ENCODE measurements around the gene PLPP7.
"Not testable (repeated sequence)": the region's sequence is repeated elsewhere in the genome, so short reads cannot be mapped to it uniquely, and the experiment has no call there.

The PLPP7 gene

DNA sequence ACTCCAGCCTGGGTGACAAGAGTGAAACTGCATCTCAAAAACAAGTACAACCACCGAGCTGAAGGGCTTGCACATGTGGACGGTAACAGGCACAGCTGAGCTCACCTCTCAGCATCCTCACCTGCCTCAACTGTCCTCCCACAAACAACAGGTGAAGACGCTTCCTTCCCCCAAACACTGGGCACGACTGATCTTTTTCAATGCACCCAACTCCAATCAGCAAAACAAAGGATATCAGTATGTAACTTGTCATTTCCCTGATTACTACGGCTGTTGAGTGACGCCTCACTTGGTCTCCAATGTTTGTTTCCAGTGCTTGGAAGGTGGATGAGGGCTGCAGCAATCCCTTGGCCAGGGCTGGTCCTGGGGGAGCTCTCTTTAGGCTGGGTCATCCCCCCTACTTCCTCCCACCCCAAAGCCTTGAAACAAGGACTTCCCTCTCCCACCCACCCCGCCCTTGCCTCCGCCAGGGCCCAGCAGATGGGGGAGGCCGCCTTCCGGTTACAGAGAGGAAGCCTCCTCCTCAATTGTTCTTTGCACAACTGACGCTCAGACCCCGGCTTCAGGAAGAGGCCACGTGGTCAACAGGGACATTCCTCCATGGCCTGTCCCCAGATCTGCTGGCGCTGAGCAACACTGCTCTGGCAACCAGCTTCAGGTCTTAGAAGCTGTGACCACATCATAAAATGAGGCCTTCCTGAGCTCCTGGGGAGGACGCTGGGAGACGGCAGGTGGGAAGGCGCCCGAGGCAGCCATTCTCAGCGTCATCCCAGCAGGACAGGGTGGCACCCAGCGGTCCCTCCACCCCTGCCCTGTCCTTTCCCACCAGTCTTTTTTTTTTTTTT lies 19.1 kb upstream of the PLPP7 start:
- no peak for DNase-seq

DNA sequence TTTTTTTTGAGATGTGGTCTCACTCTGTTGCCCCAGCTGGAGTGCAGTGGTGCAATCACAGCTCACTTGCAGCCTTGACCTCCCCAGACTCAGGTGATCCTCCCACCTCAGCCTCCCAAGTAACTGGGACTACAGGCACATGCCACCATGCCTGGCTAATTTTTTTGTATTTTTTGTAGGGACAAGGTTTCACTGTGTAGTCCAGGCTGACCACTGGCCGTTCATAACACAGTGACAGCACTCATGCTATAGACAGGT lies 18.6 kb upstream of the PLPP7 start:
- not testable (repeated sequence) for DNase-seq

DNA sequence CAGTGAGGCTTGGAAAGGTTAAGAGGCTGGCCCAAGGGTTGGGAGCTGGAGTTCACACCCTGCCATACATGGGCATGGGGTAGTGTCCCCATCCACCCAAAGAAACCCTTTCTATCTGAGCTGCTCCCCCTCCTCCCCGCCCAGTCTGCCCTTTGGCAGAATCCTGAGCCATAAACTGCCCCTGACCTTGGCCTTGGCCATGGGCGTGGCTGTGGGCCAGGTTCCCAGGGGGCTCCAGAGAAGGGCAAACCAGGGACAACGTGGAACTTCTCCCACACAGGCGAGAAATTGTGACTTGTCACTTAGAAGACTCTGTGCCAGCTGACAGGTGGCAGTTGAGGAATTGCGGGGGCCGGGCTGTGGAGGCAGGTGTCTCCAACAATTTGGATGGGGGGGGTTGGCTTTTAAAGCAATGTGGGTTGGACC lies 18.0 kb upstream of the PLPP7 start:
- no peak for DNase-seq

DNA sequence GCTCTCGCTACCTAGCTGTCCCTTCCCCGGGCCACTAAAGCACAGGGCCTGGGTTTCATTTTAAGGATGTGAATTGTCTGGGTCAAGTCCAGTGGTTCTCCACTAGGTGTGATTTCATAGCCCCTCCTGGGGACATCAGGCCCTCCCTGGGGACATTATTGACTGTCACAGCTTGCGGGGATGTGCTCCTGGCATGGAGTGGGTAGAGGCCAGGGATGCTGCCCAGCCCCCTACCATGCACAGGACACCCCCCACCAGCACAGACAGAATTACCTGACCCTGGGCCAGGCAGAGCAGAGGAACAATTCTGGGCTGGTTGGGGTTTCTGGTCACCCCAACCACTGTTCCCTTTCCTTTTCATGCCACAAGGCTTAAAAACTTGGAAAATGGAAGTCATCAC lies 17.3 kb upstream of the PLPP7 start:
- no peak for DNase-seq

DNA sequence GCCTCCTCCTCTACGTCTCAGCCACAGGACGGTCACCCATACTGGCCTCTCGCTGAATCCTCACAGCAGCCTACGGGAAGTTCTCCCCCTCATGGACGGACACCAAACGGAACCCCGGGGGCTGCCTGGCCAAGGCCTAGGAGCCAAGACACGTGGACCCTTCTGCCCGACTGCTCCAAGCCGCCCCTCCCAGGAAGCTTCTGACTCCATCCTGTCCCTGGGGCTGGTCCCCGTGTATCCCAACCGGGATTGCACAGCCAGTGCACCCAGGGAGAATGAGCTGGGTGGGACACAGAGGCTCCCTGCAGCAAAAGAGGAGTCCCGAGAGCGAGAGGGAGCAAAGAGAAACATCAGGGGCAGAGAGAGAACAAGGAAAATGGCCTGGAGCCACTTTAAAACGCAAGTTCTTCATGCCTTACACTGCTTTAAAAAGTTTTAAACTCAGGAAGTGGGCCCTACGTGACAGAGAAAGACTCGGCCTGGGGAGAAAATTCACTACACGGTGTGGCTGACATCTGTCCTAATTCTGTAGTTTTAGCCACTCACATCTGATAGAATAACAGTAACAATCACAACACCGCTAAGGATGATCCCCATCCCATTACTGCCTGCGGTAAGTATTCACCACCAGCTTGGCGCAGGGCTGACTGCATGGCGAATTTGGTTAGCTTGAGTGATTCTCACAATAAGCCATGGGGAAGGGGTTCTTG lies 16.2 kb upstream of the PLPP7 start:
- no peak for DNase-seq

DNA sequence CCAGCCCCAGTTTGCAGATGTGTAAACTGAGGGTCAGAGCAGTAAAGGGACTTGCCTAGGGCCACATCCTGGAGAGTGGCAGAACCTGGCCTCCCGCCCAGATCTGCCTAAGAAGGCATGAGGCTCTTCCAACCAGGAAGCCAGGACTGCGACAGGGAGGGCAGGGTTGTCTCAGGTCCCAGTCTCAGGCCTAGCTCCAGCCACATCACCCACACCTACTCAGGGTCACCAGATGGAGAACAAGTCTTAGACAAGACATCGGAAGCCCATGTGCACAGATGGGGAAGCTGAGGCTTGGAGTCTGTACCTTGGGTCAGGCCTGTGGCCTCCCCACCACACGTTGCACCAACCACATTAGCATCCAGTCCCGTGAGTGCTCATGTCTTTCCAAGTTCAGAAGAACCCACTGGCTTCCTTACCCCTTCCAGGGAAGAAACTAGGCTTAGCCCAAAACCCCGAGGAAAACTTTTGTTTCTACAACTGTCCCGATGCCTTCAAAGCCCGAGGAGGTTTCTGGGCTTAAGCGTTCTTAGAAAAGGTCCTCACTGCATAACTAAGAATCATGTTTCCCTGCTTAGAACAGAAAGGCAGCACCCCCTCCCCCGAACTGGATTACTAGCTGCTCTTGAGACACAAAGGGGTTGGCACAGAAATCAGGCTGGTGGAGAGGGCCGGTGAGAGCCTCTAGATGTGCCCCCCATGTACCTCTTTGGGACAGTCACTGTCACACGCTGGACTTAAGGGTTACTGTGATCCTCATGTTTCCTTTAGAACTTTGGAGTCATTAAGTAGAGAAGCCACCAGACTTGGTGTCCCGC lies 15.5 kb upstream of the PLPP7 start:
- DNase-seq, result no peak

DNA sequence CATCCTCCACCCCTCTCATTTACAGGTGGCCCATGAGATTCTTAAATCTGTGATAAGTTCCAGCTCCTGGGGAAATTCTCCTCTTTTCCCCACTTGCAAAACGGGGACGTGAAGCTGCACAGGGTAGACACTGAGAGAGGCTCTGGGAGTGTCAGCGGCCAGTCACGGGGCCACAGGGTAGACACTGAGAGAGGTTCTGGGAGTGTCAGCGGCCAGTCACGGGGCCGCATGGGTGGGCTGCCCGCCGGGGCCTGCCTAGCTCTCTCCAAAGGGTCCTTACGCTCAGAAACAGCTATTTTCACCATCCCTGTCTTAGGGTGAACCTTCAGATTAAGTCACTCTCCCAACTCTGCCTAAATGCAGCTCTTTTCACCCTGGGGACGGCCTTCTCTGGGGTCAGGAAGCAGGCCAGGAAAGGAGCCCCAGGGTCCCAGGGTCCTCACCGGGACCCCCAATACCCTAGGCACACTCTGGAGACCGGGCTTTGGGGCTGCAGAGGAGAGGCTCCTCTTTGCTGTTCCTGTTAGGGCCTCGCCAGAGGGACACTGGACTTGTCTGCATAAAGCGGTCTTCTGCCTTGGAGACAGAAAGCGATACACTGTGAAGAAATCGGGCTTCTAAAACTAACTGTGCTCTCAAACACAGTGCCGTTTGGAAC lies 14.7 kb upstream of the PLPP7 start:
- DNase-seq, result no peak

DNA sequence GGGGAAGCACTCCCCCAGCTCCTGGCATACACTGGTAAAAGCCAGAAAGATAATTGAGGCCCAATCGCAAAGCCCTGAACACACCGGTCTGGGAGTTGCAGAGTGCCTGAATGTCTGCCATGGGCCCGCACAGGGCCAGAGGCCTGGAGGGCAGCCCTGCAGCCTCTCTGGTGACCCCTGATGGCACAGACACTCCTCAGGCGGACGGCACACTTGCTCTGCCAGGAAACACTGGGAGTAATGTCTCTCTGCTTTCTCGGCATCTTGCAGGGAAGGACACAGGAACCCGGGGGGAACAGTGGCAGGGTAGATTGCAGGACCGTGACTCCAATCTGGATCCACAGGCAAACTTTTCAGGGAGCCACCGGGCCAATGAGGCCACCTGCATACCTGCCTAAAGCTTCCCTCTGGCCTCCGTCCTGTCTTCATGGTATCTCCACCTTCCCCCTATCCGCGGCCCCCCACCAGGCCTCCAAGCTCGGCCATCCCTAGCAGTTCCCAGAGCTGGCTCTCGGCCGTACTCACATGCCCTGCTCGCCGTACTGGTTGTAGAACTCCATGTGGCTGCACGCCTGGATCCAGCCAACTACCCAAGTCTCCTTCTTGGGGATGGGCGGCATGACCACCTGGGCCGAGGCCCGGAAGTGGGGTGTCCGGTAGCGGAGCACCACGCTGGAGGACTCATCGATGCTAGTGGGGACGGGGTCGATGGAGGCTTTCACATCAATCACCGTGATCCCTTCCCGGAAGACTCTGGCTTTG lies 14.0 kb upstream of the PLPP7 start:
- DNase-seq, result no peak

DNA sequence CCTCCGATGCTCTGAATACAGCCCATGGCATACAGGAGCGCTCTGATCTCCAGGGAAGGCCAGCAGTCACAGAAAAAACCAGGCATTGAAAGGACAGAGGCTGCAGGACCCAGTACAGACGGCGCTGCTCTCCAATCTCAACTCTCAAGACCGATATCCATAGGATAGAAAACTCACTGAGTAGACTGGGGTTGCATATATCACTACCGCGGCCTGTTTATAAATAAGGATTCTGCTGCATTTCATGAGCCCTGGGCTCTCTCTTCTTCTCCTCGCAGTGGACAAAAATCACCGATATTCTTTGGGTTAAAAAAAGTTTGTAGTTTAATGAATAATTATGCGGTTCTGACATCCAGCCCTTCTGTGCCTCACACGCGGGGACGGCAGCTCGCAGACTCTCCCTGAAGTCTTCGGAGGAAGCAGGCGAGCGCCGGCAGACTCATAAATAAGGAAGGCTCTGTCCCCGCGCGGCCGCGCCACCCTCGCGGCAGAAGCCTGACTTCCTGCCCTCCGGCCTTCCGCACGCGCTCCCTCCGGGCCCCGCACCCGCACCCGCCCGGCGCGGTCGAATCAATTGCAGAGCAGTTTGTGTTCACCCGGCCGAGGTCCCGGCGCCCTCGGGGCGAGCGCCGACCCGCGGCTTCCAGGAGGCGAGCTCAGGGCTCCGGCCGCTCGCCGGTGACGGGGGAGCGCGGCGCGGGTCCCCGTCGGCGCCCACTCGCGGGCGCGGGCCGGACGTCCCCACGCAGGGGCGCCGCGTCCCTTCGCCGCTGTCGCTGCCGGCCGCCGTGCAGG lies 13.2 kb upstream of the PLPP7 start, which contains the start of gene FAM78A:
Gene FAM78A, minus strand, starts transcription at position 417 of the 795 bp plus-strand sequence. Its CDS starts 331 bp downstream, at position 86.
- no peak for DNase-seq

DNA sequence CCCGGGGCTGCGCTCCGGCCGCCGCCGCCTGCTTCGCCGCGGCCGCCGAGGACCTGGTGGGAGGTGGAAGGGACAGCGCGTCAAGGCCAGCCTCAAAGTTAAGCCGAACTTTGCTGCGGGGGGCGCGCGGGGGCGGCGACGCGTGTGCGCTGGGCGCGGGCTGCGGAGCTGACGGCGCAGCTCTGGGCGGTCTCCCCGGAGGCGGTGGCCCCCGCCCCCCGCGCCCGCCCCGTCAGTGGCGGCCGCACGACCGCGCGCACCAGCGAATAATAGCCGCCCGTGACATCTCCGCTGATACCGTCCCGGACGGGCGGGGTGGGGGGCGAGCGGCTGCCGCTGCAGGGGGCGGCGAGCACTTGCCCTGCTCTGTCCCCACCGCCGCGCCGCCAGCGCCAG lies 12.6 kb upstream of the PLPP7 start:
- no peak for DNase-seq

DNA sequence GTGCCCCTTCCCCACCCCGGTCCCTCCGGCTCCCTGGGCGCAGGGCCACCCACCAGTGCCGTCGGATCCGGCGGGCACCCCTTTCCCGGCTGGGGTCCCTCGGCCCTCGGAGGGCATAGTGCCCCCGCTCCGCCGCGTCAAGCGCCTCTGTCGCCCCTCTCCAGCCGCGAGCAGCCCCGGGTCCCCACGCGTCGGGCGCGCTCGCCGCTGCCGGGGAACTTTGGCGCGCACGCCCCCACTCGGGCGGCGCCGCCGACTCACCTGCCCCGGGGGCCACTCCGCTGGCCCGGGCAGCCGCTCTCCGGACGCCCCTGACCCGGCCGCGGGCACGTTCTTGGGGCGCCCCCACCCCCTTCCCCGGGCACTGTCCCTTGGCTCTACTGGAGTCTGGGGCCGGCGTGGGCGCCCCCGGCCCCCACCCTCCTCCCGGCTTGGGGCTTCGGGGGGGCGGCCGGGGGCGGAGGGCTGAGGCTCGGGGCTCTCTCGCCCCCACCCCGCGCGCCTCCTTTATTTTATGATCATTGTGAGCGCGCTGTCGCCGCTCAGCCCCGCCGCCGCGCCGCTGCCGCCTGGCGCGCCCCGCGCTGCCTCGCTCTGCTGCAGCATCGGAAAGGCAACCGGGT lies 12.1 kb upstream of the PLPP7 start:
- DNase-seq, result no peak

DNA sequence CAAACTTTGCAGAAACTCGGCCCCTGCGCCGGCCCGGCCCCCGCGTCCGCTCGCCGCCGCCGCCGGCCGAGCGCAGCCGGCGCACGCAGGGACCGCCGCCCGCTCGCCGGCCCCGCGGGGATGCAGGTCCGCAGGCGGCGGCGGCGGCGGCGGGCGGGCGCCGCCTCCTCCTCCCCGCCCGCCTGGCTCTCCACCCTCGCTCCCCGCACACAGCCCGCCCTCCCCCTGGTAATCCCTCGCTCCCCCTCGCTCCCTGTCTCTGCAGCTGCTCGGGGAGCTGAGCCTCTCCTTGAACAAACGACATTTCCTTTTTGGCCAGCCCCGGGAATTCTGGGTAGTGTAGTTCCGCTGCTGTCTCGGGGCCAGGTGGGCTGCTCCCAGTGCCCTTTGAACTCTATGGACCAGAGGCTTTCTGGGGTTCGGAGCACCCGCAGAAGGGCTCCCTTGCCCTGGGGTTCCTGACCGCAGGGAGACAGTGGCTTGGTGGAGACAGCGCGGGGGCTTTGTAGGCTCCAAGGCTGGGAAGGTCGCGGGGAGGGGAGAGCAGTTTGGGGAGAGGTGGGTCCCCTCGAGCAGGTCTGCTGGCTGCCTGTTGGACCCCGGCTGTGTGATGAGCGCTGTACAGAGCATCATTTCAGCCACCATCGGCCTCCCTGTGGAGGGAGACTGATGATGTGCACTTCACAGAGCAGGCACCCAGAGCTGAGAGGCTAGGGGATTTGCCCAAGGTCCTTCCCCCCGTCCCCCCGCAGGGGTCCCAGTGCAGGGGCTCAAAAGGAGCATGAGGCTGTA lies 11.4 kb upstream of the PLPP7 start:
- peak; percentile 72 for DNase-seq

DNA sequence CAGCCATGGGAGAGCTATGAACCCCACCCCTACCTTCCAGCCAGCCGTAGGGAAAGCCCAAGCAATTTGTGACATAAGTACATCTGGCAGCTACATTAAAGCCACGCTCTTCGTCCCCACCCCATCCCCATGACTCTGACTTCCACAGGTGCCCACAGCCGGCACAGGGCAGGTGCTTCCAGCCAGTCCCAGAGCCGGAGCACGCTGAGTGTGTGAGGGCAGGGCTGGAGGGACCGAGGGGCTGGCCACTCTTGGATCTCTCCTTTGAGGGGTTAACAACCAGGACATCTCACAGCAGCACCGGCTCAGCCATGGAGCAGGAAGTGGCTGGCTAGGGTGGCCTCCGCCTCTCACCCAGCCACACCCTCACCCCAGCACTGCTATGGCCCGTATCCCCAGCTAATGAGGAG lies 10.8 kb upstream of the PLPP7 start:
- DNase-seq, result no peak

DNA sequence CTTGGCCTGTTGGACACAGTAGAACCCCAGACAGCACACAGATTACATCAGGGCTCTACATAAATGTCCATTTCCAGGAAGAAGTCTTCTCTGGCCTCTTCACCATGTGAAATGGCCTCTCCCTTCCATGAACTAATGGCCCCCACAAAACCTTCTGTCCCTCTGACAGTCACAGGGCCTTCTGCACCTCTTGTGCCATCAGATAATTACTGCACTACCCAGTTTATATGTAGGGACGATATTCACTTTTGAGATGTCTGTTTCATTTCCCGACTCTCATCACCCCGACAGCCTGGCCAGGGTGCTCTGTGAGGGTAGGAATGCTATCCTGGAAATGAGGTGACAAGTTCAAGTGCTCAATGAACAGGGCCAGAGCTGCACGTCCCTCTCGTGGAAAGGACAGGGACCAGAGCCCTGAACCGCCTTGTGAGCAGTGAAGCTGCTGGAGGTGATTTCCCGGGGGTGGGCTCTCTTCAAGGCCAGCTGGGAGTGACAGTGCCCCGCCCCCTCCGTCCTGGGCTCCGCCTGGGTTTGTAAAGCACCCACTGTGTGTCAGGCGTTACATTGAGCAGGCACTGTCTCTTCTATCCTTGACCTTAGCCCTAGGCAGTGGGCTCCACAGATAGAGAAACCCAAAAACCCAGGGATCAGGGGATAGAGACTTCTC lies 10.2 kb upstream of the PLPP7 start:
- DNase-seq, result no peak

DNA sequence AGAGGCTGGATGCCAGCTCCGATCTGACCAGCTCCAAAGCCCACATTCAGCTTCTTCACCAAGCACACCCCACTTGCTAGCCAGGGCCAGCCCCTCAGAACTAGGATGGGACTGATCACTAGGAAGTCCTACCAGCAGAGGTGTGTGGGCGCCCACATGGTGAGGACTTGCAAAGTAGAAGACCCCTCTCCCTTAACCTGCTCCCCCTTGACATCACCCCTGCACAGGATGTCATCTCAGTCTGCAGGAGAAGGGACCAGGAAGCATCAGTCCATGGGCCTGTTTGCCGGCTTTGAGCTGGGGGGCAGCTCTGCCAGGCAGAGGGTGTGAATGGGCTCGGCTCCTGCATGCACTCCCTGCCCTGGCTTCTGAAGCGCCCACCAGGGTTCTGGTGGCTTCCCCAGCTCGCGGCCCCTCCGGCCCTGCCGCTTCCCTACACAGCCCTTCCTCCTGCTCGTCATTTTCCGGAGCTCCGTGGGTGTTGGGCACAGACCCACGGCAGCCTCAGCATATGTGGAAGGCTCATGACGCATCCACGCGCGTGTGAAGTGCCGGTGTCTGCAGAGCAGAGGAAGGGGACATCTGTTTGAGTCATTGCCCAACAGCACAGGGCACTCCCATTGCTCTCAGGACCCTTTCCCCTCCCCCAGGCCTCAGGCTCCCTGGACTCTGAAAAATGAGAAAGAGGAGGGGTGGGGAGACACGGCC lies 9.5 kb upstream of the PLPP7 start:
- no peak for DNase-seq

DNA sequence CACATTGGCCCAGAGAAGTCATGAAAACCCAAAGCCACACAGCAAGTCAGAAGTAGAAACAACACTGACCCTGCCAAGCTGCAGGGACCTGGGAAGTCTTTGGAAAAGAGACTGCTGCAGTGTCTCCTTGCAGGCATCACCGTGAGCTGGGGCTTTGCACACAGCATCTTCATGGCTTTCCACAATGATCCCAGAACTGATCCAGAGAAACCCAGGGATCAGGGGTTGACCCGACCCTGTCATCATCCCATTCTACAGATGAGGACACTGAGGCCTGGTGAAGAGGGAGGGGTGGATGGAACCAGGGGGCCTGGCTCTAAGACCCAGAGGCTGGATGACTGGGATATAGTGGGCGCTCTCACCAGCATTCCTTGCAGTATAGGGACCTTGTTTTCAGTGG lies 8.9 kb upstream of the PLPP7 start:
- no peak for DNase-seq

DNA sequence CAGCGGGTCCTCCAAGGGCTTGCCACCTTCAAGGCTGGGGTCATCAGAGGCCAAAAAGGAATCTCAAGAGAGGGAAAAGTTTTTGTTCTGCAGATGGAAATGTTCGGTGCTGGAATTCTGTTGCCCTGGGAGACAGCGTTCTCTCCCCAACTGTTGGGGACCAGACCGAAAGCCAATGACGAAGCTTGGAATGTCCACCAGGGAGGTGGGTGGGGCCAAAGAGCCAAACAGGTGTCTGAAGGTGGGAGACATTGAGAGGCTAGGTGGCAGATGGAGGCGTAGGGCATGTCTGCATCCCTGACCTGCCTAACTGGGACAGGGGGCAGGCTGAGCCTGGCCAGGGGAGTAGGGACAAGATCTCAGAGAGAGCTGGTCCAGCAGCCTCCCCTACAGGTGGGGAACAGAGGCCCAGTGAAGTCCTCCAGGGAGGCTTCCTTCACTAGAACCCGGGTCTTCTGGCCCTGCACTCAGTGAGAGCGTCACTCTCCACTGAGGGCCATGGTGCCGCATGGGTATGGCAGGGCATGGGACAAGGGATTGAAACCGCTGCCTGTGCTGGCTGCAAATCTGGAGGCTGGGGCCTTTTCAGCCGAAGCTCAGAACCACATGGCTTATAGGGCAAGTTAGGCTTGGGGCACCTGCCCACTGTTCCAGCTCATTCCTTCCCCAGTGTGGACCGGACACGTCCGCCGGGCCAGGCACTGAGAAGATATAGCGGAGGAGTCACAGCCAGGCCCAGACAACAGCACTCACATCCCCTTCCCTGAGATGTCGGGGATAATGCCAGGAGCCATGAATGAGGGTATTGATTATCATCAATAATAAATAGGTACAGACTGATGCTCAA lies 8.2 kb upstream of the PLPP7 start:
- no peak for DNase-seq

DNA sequence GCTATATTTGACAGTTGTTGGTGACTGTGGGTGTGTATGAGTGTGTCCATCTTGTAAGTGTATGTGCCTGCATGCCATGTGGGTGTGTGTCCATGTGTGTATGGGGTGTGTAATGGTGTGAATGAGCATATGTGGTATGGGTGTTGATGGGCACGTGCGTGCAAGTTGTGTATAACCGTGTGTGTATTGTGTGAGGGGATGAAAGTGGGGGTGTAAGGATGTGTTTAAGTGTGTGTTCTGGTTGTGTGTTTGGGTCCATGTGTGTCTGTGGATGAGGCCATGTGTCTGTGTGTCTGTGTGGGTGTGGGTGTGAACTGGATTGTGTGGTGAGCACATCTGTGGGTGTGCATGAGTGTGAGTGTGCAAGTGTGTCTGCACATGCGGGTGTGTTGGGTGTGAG lies 7.3 kb upstream of the PLPP7 start:
- DNase-seq, result no peak

Measured in amniotic stem cell (primary cell).